H9 (cell line): Measurements from ENCODE around the gene SCYGR8. TPM values are rescaled to one million over a fixed set of nuclear protein-coding genes. Genes with fewer than 3 reads are reported as not detected.
A peak's percentile ranks its signal among the peaks of the same experiment; 100 is the strongest.

Source experiments
- DNase-seq: peaks from one replicate; pipeline ENCODE4 v3.0.0-alpha.2; 2017
- H2AFZ ChIP-seq: one replicate; pipeline ENCODE4 v1.6.1; 2013; ENCODE audit warnings: mild to moderate bottlenecking, low read length, control low read depth, moderate library complexity
- H2AK5ac ChIP-seq: 2 replicates; pipeline ENCODE4 v1.6.1; 2013; ENCODE audit warnings: low read length, control low read depth, mixed read lengths; ENCODE audit not compliant: insufficient read length
- H2BK120ac ChIP-seq: one replicate; pipeline ENCODE4 v1.6.1; 2013; ENCODE audit warnings: low read depth, mild to moderate bottlenecking, low read length, control low read depth, inconsistent platforms; ENCODE audit not compliant: poor library complexity, severe bottlenecking
- H2BK12ac ChIP-seq: 2 replicates; pipeline ENCODE4 v1.6.1; 2013; ENCODE audit warnings: low read length, control low read depth, mixed read lengths, low read depth; ENCODE audit not compliant: insufficient read length
- H2BK15ac ChIP-seq: 2 replicates; pipeline ENCODE4 v1.6.1; 2013; ENCODE audit warnings: low read depth, low read length, control low read depth
- H2BK20ac ChIP-seq: one replicate; pipeline ENCODE4 v1.6.1; 2013; ENCODE audit warnings: low read depth, mild to moderate bottlenecking, low read length, control low read depth, inconsistent platforms; ENCODE audit not compliant: poor library complexity, severe bottlenecking
- H2BK5ac ChIP-seq: 2 replicates; pipeline ENCODE4 v1.6.1; 2013; ENCODE audit warnings: low read length, control low read depth, mixed read lengths; ENCODE audit not compliant: insufficient read length
- H3K14ac ChIP-seq: 2 replicates; pipeline ENCODE4 v1.6.1; 2013; ENCODE audit warnings: low read length, control low read depth; ENCODE audit not compliant: insufficient read depth
- H3K18ac ChIP-seq: 2 replicates; pipeline ENCODE4 v1.6.1; 2013; ENCODE audit warnings: low read depth, mild to moderate bottlenecking, mixed read lengths, low read length, control low read depth; ENCODE audit not compliant: insufficient read length
- H3K23ac ChIP-seq: 2 replicates; pipeline ENCODE4 v1.6.1; 2013; ENCODE audit warnings: low read length, control low read depth, mixed read lengths, low read depth; ENCODE audit not compliant: insufficient read length
- H3K23me2 ChIP-seq: 2 replicates; pipeline ENCODE4 v1.6.1; 2013; ENCODE audit warnings: low read depth, mild to moderate bottlenecking, mixed read lengths, low read length, control low read depth; ENCODE audit not compliant: insufficient read length, poor library complexity, severe bottlenecking
- H3K27ac ChIP-seq: 2 replicates; pipeline ENCODE4 v1.5.1; 2013; ENCODE audit warnings: low read length, control low read depth, mixed read lengths, low read depth; ENCODE audit not compliant: insufficient read length
- H3K27me3 ChIP-seq: 2 replicates; pipeline ENCODE4 v1.6.1; 2013; ENCODE audit warnings: low read length, control low read depth, inconsistent platforms; ENCODE audit not compliant: insufficient read depth
- H3K4ac ChIP-seq: 2 replicates; pipeline ENCODE4 v1.6.1; 2013; ENCODE audit warnings: low read depth, mild to moderate bottlenecking, control low read depth, inconsistent platforms, low read length, moderate library complexity
- H3K4me1 ChIP-seq: 2 replicates; pipeline ENCODE4 v1.6.1; 2013; ENCODE audit warnings: low read length, control low read depth, inconsistent platforms; ENCODE audit not compliant: insufficient read depth
- H3K4me2 ChIP-seq: 2 replicates; pipeline ENCODE4 v1.6.1; 2013; ENCODE audit warnings: low read length, control low read depth, mixed read lengths; ENCODE audit not compliant: insufficient read length, insufficient read depth
- H3K56ac ChIP-seq: 2 replicates; pipeline ENCODE4 v1.6.1; 2013; ENCODE audit warnings: low read depth, mild to moderate bottlenecking, mixed read lengths, low read length, control low read depth; ENCODE audit not compliant: insufficient read length
- H3K79me1 ChIP-seq: 2 replicates; pipeline ENCODE4 v1.6.1; 2013; ENCODE audit warnings: low read depth, mild to moderate bottlenecking, moderate library complexity, low read length, control low read depth, inconsistent platforms; ENCODE audit not compliant: insufficient read depth, poor library complexity, severe bottlenecking
- H3K79me2 ChIP-seq: 2 replicates; pipeline ENCODE4 v1.6.1; 2013; ENCODE audit warnings: low read length, control low read depth, inconsistent platforms; ENCODE audit not compliant: insufficient read depth
- H3K9ac ChIP-seq: 2 replicates; pipeline ENCODE4 v1.6.1; 2013; ENCODE audit warnings: low read length, control low read depth, mixed read lengths; ENCODE audit not compliant: insufficient read length; ENCODE audit errors: extremely low read depth
- H3K9me3 ChIP-seq: one replicate; pipeline ENCODE4 v1.6.1; 2013; ENCODE audit warnings: low read depth, low read length, inconsistent platforms; ENCODE audit not compliant: control insufficient read depth
- H3T11ph ChIP-seq: one replicate; pipeline ENCODE4 v1.6.1; 2013; ENCODE audit warnings: mild to moderate bottlenecking, low read length, control low read depth, inconsistent platforms
- H4K20me1 ChIP-seq: one replicate; pipeline ENCODE4 v1.6.1; 2013; ENCODE audit not compliant: control insufficient read depth, insufficient read length, insufficient read depth
- H4K5ac ChIP-seq: 2 replicates; pipeline ENCODE4 v1.6.1; 2013; ENCODE audit warnings: low read depth, mild to moderate bottlenecking, mixed read lengths, low read length, control low read depth; ENCODE audit not compliant: insufficient read length
- H4K8ac ChIP-seq: replicated peaks from 2 replicates; pipeline ENCODE4 v1.6.1; 2013; ENCODE audit warnings: low read length, control low read depth, mixed read lengths, low read depth; ENCODE audit not compliant: insufficient read length
- H4K91ac ChIP-seq: 2 replicates; pipeline ENCODE4 v1.6.1; 2013; ENCODE audit warnings: low read depth, mild to moderate bottlenecking, moderate library complexity, mixed read lengths, low read length, control low read depth; ENCODE audit not compliant: insufficient read length
- H3K27ac Mint-ChIP-seq, 3 experiments: 2 replicates in 2 of 3; 3 replicates in 1 of 3; pipeline ENCODE4 v1.8.0; 2020 to 2021; ENCODE audit warnings: mixed read lengths in 3 of 3, mild to moderate bottlenecking in 1 of 3, moderate library complexity in 1 of 3
- H3K27me3 Mint-ChIP-seq: 2 replicates; pipeline ENCODE4 v1.8.0; 2021; ENCODE audit warnings: low read depth, mild to moderate bottlenecking, moderate library complexity, mixed read lengths
- H3K36me3 Mint-ChIP-seq, 3 experiments: 2 replicates in 2 of 3; 3 replicates in 1 of 3; pipeline ENCODE4 v1.8.0; 2020 to 2021; ENCODE audit warnings: low read depth in 3 of 3, mixed read lengths in 3 of 3; ENCODE audit not compliant: insufficient read depth in 1 of 3
- H3K4me1 Mint-ChIP-seq, 2 experiments: 2 replicates each; pipeline ENCODE4 v1.8.0; 2020; ENCODE audit warnings: mixed read lengths in 2 of 2
- H3K4me3 Mint-ChIP-seq, 2 experiments: 2 replicates in 1 of 2; 3 replicates in 1 of 2; pipeline ENCODE4 v1.8.0; 2020 to 2021; ENCODE audit warnings: mild to moderate bottlenecking in 2 of 2, mixed read lengths in 2 of 2, moderate library complexity in 1 of 2
- H3K9me3 Mint-ChIP-seq, 2 experiments: 2 replicates in 1 of 2; 3 replicates in 1 of 2; pipeline ENCODE4 v1.8.0; 2020; ENCODE audit warnings: mild to moderate bottlenecking in 2 of 2, mixed read lengths in 2 of 2, moderate library complexity in 1 of 2
- CTCF ChIP-seq: fragments of 200-600 bp; sonication (generic); conservative IDR thresholded peaks from 3 replicates; pipeline ENCODE4 v1.8.0; 2021; ENCODE audit warnings: antibody characterized with exemption, mild to moderate bottlenecking
- WGBS: extraction: QIAGEN DNeasy Blood & Tissue Kit; methylation state at CpG from one replicate; pipeline ENCODE4 v1.1.7; 2013; ENCODE audit warnings: missing lambda C conversion rate, low lambda C conversion rate, mixed read lengths; ENCODE audit not compliant: insufficient read length; ENCODE audit errors: extremely low coverage; 5-methylcytosine and 5-hydroxymethylcytosine counted together
- total RNA-seq: library from RNA; stranded (reverse); gene quantifications from 2 replicates; pipeline ENCODE4 v1.2.1, GENCODE V29; 2021

The SCYGR8 gene
- total RNA-seq, 1 experiment from 2014 or later: not detected

DNA sequence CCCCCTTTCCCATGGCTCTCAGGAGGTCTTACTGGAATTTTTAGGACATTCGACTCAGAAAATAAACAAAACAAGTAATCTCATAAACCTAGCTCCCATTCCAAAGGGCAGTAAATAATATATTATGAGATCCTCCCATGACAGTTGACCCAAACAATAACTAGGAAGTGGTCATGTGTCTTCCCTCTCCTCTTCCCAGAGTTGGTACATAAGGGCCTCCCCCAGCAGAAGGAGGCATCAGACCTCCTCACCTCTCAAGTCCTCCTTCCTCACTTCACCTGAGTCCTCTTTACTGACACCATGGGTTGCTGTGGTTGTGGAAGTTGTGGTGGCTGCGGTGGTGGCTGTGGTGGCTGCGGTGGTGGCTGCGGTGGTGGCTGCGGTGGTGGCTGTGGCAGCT lies 17.7 kb upstream of the SCYGR8 start, which contains the start of gene SCYGR7:
Gene SCYGR7 (plus strand): TSS at position 301 of the 400 bp plus-strand sequence. CDS start 0 bp downstream, at position 301.
- no peak for DNase-seq
- no peaks in the 10 kb centered on the region for H3K36me3 Mint-ChIP-seq
- Histone ChIP-seq H3K4me2 (no peak within 1 kb of the TSS), H2BK12ac (no peak within 1 kb of the TSS), H3K27me3 (no peaks in the 10 kb centered on the region), H2BK120ac (no peak within 1 kb of the TSS), H2BK15ac (no peak within 1 kb of the TSS), H4K91ac (no peak within 1 kb of the TSS), H4K8ac (no peak within 1 kb of the TSS), H2BK5ac (no peak within 1 kb of the TSS), H3K79me1 (no peaks in the 10 kb centered on the region), H3K18ac (no peak within 1 kb of the TSS), H3K4me1 (no peaks in the 10 kb centered on the region), H3K9ac (no peak within 1 kb of the TSS), H3K9me3 (no peaks in the 10 kb centered on the region), H3K23me2 (no peaks in the 10 kb centered on the region), H4K20me1 (no peaks in the 10 kb centered on the region), H3K56ac (no peak within 1 kb of the TSS), H3K23ac (no peak within 1 kb of the TSS), H2BK20ac (no peak within 1 kb of the TSS), H3T11ph (no peak within 1 kb of the TSS), H3K79me2 (no peaks in the 10 kb centered on the region), H2AFZ (no peak within 1 kb of the TSS), H4K5ac (no peak within 1 kb of the TSS), H3K4ac (no peak within 1 kb of the TSS), H3K14ac (no peak within 1 kb of the TSS), H2AK5ac (no peak within 1 kb of the TSS), H3K27ac (no peak within 1 kb of the TSS)
- TF ChIP-seq CTCF: no peak
- no peaks in the 10 kb centered on the region; the same call in 1 of the 2 replicates for H3K27me3 Mint-ChIP-seq
- H3K9me3 Mint-ChIP-seq: peaks cover 0 to under 1% of the 10 kb centered on the region in 2 experiments; a peak in 2 of 5 replicates
- H3K4me3 Mint-ChIP-seq: no peak within 1 kb of the TSS
- WGBS: no CpG with 5 or more reads among the region's 5 CpGs
- no peaks in the 10 kb centered on the region for H3K4me1 Mint-ChIP-seq
- H3K27ac Mint-ChIP-seq: 0 out of 7 replicates have a peak within 1 kb of the TSS, but pooled peaks of 1 of the 3 experiments have one; percentile 41
